SU-DHL-6 (cell line): Measurements from ENCODE around the gene FHIP2A.

Experiments used
- EZH2phosphoT487 ChIP-seq: fragments of 200-600 bp; sonication (generic), shearing (Covaris generic); conservative IDR thresholded peaks from 2 replicates; pipeline ENCODE4 v1.6.1; 2018; ENCODE audit warnings: mild to moderate bottlenecking, antibody characterized with exemption, low read length, moderate library complexity, mixed read lengths
- TF ChIP-seq, protein P1 (sequence below): fragments of 200-600 bp; sonication (generic); IDR thresholded peaks from one replicate; pipeline ENCODE4 v1.5.1; 2017; ENCODE audit warnings: antibody characterized with exemption, mild to moderate bottlenecking, low read length, moderate library complexity; ENCODE audit not compliant: insufficient read depth, poor library complexity, severe bottlenecking

DNA sequence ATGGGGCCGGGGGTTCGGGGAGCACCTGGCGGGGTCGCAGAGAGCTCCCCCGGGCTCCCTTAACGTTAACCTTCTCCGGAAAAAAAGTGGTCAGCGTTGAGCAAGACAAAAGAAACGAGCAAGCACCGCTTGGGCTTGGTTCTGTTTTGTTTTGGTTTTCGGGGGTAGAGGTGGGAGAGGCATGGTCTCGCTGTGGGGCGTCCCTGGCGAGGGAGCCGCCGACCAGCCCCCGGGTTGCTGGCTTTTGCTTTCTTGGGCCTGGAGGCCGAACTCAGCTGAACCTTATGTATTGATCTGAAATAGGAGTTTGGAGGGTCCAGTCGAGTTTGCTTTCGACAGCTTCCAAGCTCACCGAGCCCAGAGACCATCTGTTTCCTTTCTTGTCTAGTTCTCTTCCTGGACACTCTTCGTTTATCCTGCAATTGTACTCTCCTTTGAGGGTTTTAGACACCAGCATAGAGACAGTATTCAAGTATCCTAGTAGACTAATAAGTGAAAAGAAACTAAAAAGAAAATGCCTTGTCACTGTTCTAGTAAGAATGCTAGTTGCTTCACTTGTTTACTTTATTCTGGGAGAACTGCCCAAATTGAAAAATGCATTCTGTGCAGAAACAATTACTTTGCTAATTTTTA is 980 bp downstream of the FHIP2A start:
- TF ChIP-seq, protein P1, sequence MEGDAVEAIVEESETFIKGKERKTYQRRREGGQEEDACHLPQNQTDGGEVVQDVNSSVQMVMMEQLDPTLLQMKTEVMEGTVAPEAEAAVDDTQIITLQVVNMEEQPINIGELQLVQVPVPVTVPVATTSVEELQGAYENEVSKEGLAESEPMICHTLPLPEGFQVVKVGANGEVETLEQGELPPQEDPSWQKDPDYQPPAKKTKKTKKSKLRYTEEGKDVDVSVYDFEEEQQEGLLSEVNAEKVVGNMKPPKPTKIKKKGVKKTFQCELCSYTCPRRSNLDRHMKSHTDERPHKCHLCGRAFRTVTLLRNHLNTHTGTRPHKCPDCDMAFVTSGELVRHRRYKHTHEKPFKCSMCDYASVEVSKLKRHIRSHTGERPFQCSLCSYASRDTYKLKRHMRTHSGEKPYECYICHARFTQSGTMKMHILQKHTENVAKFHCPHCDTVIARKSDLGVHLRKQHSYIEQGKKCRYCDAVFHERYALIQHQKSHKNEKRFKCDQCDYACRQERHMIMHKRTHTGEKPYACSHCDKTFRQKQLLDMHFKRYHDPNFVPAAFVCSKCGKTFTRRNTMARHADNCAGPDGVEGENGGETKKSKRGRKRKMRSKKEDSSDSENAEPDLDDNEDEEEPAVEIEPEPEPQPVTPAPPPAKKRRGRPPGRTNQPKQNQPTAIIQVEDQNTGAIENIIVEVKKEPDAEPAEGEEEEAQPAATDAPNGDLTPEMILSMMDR: no peak
- no peak for TF ChIP-seq EZH2phosphoT487
